Heart right ventricle (tissue), 16 donors: ENCODE data around the gene WAS. TPM values are rescaled to one million over a fixed set of nuclear protein-coding genes. Genes with fewer than 3 reads are reported as not detected.
A peak's percentile ranks its signal among the peaks of the same experiment; 100 is the strongest.

ENCODE experiments used
- ATAC-seq, 8 donors: fragments of 200-7000 bp; cut with Tn5 transposase; one replicate each; pipeline ENCODE4 v1.9.1; 2020; ENCODE audit warnings: mild to moderate bottlenecking in 8 of 8, moderate library complexity in 8 of 8, moderate number of reproducible peaks in 1 of 8
- DNase-seq, 2 donors: peaks; one replicate each; pipeline ENCODE4 v3.0.0-alpha.2; 2020
- H3K27ac ChIP-seq, 10 donors: fragments of 200-600 bp; sonication (generic) in 2 of 10; one replicate each; pipeline versions ENCODE4 v1.5.0 to v1.8.0; 2020 to 2022; ENCODE audit warnings: mild to moderate bottlenecking in 3 of 10
- H3K27me3 ChIP-seq, 7 donors: fragments of 200-600 bp; one replicate each; pipeline ENCODE4 v1.8.0; 2021 to 2022; ENCODE audit warnings: mild to moderate bottlenecking in 2 of 7
- H3K36me3 ChIP-seq, 9 donors: fragments of 200-600 bp; sonication (generic) in 1 of 9; one replicate each; pipeline versions ENCODE4 v1.5.0 to v1.8.0; 2020 to 2022; ENCODE audit warnings: mild to moderate bottlenecking in 2 of 9
- H3K4me1 ChIP-seq, 9 donors: fragments of 200-600 bp; sonication (generic) in 1 of 9; one replicate each; pipeline versions ENCODE4 v1.5.0 to v1.8.0; 2020 to 2022; ENCODE audit warnings: mild to moderate bottlenecking in 4 of 9
- H3K4me3 ChIP-seq, 10 donors: fragments of 200-600 bp; sonication (generic) in 2 of 10; one replicate each; pipeline versions ENCODE4 v1.5.0 to v1.8.0; 2020 to 2022; ENCODE audit warnings: mild to moderate bottlenecking in 7 of 10, moderate library complexity in 2 of 10
- H3K9me3 ChIP-seq, 11 donors: fragments of 200-600 bp in 10 of 11; sonication (generic) in 2 of 11; one replicate each; pipeline versions ENCODE4 v1.5.0 to v1.8.0; 2013 to 2022; ENCODE audit warnings: mild to moderate bottlenecking in 2 of 11, control low read depth in 1 of 11, moderate library complexity in 1 of 11
- WGBS, 2 donors: extraction: QIAGEN DNeasy Blood & Tissue Kit; methylation state at CpG; one replicate each; pipeline ENCODE4 v1.1.7; 2013; ENCODE audit warnings: inconsistent platforms in 1 of 2; 5-methylcytosine and 5-hydroxymethylcytosine counted together
- intact Hi-C, 10 donors: fragments of 100-400 bp; cut with DNase I; formaldehyde crosslinking; loops; one replicate each; pipeline versions ENCODE4 v1.11.1 to v1.14.2; 2022
- long read RNA-seq, 3 donors: library from polyadenylated mRNA; unstranded; transcript quantifications; one replicate each; pipeline ENCODE4 v2.0.0, GENCODE V29; 2020 to 2021
- polyA plus RNA-seq, 2 donors: library from polyadenylated mRNA; stranded (reverse); fragments of 200-250 nt; gene quantifications; one replicate each; pipeline ENCODE4 v1.2.3, GENCODE V29; 2013
- total RNA-seq, 10 donors: library from RNA; stranded (reverse); fragmentation: NEBNext Ultra II Directional in 3 of 10; extraction: Animal tissue kit (Norgen Biotek cat#: 25700) in 3 of 10; gene quantifications; one replicate each; pipeline versions ENCODE4 v1.2.1 to v1.2.4, GENCODE V29; 2021 to 2023
- TF ChIP-seq, protein P1 (sequence below), 9 donors: fragments of 200-600 bp; sonication (generic) in 2 of 9; IDR thresholded peaks; one replicate each; pipeline versions ENCODE4 v1.5.0 to v1.8.0; 2021 to 2022; ENCODE audit warnings: antibody characterized with exemption in 9 of 9, mild to moderate bottlenecking in 5 of 9, moderate library complexity in 1 of 9
- donor health status: Arrhythmogenic right ventricular cardiomyopathy.
- donor health status: ischemic (EF 13 %, LVEDD 7.1; RV severe dilation, severe dysfunction).
- donor health status: healthy with polysubstance abuse.
- donor health status: DM: no; HTN: yes; CAD: no.
- donor health status: DM: no; HTN: no; CAD: no.
- donor health status: ischemic (EF 25% LVEDD 6.9; RV normal size, moderate dysfunction).
- donor health status: ischemic (EF 25% LVEDD 5.7; RV mildly dilated, moderate dysfunction).
- donor health status: healthy.
- donor health status: DM: yes; HTN: yes; CAD: no.
- donor health status: Ischemic cardiomyopathy.
- donor health status: ischemic (EF 35%, LVEDD 5.7; RV mildly dilated, moderate dysfunction).
- donor health status: nonischemic (EF 11% LVEDD 7.7; RV severe dilation, severe dysfunction).
- donor health status: DM: yes; HTN: yes; CAD: no.
- donor health status: PGD.
- donor health status: ischemic (EF 29% LVEDD 5.4; RV normal size, mild dysfunction).
- donor health status: nonischemic (EF 23%, LVEDD 6.1; RV moderate dilation, normal function).

Gene WAS
- total RNA-seq (10 to 100 TPM in 1 of 10 donors, 1 to 10 TPM in 8, under 1 TPM in 1; 0.86 to 14.3 (median 1.7) TPM), polyA plus RNA-seq (1 to 10 TPM; 1.9 TPM)
- long read RNA-seq, donor 1 = 0 reads
- long read RNA-seq, donor 2 = 0 reads
- long read RNA-seq, donor 3 = 0 reads

DNA sequence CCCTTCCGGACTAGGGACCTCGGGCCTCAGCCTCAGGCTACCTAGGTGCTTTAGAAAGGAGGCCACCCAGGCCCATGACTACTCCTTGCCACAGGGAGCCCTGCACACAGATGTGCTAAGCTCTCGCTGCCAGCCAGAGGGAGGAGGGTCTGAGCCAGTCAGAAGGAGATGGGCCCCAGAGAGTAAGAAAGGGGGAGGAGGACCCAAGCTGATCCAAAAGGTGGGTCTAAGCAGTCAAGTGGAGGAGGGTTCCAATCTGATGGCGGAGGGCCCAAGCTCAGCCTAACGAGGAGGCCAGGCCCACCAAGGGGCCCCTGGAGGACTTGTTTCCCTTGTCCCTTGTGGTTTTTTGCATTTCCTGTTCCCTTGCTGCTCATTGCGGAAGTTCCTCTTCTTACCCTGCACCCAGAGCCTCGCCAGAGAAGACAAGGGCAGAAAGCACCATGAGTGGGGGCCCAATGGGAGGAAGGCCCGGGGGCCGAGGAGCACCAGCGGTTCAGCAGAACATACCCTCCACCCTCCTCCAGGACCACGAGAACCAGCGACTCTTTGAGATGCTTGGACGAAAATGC, at the start of gene WAS:
Gene WAS, plus strand, starts transcription at position 389 of the 572 bp plus-strand sequence. Its CDS starts 55 bp downstream, at position 444.
- H3K9me3 ChIP-seq = no peaks in the 10 kb centered on the region
- ATAC-seq (peak; percentile 28 to 82 (median 51)), DNase-seq (no peak)
- H3K4me1 ChIP-seq = peaks cover 0 to 24% (median 0%) of the 10 kb centered on the region in 9 donors
- H3K4me3 ChIP-seq = peak within 1 kb of the TSS in 5 of 10 donors; percentile 11 to 54 (median 13)
- intact Hi-C loops = no loop called here
- WGBS, 2 donors = 72 to 78% methylated on average over 11 to 13 of the region's 13 CpGs
- TF ChIP-seq, protein P1, sequence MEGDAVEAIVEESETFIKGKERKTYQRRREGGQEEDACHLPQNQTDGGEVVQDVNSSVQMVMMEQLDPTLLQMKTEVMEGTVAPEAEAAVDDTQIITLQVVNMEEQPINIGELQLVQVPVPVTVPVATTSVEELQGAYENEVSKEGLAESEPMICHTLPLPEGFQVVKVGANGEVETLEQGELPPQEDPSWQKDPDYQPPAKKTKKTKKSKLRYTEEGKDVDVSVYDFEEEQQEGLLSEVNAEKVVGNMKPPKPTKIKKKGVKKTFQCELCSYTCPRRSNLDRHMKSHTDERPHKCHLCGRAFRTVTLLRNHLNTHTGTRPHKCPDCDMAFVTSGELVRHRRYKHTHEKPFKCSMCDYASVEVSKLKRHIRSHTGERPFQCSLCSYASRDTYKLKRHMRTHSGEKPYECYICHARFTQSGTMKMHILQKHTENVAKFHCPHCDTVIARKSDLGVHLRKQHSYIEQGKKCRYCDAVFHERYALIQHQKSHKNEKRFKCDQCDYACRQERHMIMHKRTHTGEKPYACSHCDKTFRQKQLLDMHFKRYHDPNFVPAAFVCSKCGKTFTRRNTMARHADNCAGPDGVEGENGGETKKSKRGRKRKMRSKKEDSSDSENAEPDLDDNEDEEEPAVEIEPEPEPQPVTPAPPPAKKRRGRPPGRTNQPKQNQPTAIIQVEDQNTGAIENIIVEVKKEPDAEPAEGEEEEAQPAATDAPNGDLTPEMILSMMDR (IDR thresholded peaks at IDR 0.05) = no peak
- peaks cover 0 to 4% (median 0%) of the 10 kb centered on the region in 9 donors for H3K36me3 ChIP-seq
- peak within 1 kb of the TSS in 6 of 10 donors; percentile 15 to 93 (median 41) for H3K27ac ChIP-seq
- H3K27me3 ChIP-seq = peaks cover 0 to 7% (median 0%) of the 10 kb centered on the region in 7 donors

GRCh38 chrX:48636301-48636700, 47.3 kb upstream of the WAS start:
- H3K4me3 ChIP-seq = no peak overlapping the region
- WGBS, 2 donors = 82 to 88% methylated on average over 1 of the region's 1 CpG
- intact Hi-C loops = no loop called here

GRCh38 chrX:48636776-48637175, 46.8 kb upstream of the WAS start:
- DNase-seq (no peak), ATAC-seq (no peak)
- no peak overlapping the region for H3K4me3 ChIP-seq
- H3K27ac ChIP-seq = no peak overlapping the region
- intact Hi-C loops = no loop called here
- TF ChIP-seq, protein P1 (IDR thresholded peaks at IDR 0.05) = no peak
- H3K9me3 ChIP-seq = no peaks in the 10 kb centered on the region
- 57 to 71% methylated on average over 2 of the region's 2 CpGs for WGBS, 2 donors
- no peaks in the 10 kb centered on the region for H3K36me3 ChIP-seq
- peaks cover 0 to 6% (median 0%) of the 10 kb centered on the region in 9 donors for H3K4me1 ChIP-seq
- H3K27me3 ChIP-seq = peaks cover 0 to 3% (median 0%) of the 10 kb centered on the region in 7 donors

More at GRCh38 chrX:48636301-48636700, 47.3 kb upstream of the WAS start:
- Histone ChIP-seq H3K27me3 (peaks cover 0 to 3% (median 0%) of the 10 kb centered on the region in 7 donors), H3K27ac (no peak overlapping the region), H3K9me3 (no peaks in the 10 kb centered on the region), H3K4me1 (peaks cover 0 to 10% (median 0%) of the 10 kb centered on the region in 9 donors), H3K36me3 (no peaks in the 10 kb centered on the region)
- ATAC-seq = no peak
- TF ChIP-seq, protein P1 (IDR thresholded peaks at IDR 0.05) = no peak
- no peak for DNase-seq

DNA sequence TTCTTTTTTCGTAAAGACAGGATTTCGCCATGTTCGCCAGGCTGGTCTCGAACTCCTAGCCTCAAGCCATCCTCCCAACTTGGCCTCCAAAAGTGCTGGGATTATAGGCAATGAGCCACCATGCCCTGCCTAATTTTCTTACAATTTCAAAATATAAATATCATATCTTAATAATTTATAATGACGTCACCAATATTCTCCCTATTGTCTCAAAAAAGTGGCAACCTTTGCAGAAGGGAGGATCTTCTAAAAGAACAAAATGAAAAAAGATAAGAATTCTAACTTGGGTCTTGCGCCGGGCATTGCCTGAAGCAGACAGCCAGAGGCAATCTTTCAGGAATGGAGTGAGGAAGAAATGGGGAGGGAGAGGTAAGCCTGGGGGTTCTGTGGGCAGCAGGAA, 37.9 kb upstream of the WAS start:
- ATAC-seq = no peak
- intact Hi-C loops = loop anchor here in 3 of 10 donors (5.0 to 10.0 kb wide), 3 partner anchors 249 to 302 kb away; partner anchors contain the start of genes PIM2 (in 2 of the 3), SLC35A2 (in 2 of the 3), PQBP1 (in 1 of the 3) and TIMM17B (in 1 of the 3)
- Histone ChIP-seq H3K27ac (no peak overlapping the region), H3K4me3 (no peak overlapping the region), H3K27me3 (no peaks in the 10 kb centered on the region), H3K36me3 (no peaks in the 10 kb centered on the region), H3K9me3 (no peaks in the 10 kb centered on the region), H3K4me1 (peaks cover 0 to 5% (median 0%) of the 10 kb centered on the region in 9 donors)
- 85 to 91% methylated on average over 7 of the region's 7 CpGs for WGBS, 2 donors
- no peak for DNase-seq
- TF ChIP-seq, protein P1 (IDR thresholded peaks at IDR 0.05) = no peak
